ENCODE measurements around the gene ERAS.

The ERAS gene

DNA sequence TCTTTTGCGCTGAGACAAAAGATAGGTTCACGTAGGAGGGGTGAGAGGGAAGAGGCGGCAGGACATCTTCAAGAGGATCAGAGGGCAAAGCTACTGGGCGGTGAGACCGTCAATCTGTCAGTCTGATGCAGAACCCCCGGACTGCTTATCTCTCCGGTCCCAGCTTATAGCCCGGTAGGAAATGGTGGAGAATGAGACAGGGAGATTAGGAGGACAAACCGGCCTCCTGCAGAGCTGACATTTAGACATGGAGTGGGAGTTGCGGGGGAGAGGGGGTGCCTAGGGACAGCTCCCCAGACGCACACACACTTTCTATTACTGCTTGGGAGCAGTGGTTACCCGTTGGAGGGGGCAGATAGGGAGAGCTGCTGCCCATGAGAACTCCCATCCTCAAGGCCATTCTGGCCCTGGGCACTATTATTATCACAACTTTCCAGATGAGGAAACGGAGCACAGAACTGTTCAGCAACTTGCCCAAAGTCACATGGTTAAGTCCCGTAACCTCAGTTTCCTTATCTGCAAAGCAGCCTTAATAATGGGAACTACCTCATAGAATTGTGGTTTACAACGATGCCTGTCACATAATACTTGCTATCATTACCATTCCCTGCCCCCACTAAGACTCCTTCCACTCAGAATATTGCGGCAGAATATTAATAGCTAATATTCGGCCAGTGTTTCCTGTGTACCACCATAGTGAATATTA lies 25.6 kb upstream of the ERAS start:
- Histone ChIP-seq H3K27ac (peak overlapping the region; percentile 85 to 86), H3K36me3 (peaks cover 0 to 12% (median 0%) of the 10 kb centered on the region in 3 donors), H3K4me1 (peaks cover 0 to 8% (median 0%) of the 10 kb centered on the region in 4 donors), H3K4me3 (peak overlapping the region; percentile 61 to 65), H3K9me3 (no peaks in the 10 kb centered on the region), H3K27me3 (no peaks in the 10 kb centered on the region)
- DNase-seq, result no peak
- TF ChIP-seq, protein P1, sequence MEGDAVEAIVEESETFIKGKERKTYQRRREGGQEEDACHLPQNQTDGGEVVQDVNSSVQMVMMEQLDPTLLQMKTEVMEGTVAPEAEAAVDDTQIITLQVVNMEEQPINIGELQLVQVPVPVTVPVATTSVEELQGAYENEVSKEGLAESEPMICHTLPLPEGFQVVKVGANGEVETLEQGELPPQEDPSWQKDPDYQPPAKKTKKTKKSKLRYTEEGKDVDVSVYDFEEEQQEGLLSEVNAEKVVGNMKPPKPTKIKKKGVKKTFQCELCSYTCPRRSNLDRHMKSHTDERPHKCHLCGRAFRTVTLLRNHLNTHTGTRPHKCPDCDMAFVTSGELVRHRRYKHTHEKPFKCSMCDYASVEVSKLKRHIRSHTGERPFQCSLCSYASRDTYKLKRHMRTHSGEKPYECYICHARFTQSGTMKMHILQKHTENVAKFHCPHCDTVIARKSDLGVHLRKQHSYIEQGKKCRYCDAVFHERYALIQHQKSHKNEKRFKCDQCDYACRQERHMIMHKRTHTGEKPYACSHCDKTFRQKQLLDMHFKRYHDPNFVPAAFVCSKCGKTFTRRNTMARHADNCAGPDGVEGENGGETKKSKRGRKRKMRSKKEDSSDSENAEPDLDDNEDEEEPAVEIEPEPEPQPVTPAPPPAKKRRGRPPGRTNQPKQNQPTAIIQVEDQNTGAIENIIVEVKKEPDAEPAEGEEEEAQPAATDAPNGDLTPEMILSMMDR (IDR thresholded peaks at IDR 0.05), result no peak
- intact Hi-C loops (cut with DNase I; ENCODE audit: low total_unique reads), result loop anchor here (5.0 kb wide), 1 partner anchor 63 kb away; no protein-coding TSS in a partner anchor

DNA sequence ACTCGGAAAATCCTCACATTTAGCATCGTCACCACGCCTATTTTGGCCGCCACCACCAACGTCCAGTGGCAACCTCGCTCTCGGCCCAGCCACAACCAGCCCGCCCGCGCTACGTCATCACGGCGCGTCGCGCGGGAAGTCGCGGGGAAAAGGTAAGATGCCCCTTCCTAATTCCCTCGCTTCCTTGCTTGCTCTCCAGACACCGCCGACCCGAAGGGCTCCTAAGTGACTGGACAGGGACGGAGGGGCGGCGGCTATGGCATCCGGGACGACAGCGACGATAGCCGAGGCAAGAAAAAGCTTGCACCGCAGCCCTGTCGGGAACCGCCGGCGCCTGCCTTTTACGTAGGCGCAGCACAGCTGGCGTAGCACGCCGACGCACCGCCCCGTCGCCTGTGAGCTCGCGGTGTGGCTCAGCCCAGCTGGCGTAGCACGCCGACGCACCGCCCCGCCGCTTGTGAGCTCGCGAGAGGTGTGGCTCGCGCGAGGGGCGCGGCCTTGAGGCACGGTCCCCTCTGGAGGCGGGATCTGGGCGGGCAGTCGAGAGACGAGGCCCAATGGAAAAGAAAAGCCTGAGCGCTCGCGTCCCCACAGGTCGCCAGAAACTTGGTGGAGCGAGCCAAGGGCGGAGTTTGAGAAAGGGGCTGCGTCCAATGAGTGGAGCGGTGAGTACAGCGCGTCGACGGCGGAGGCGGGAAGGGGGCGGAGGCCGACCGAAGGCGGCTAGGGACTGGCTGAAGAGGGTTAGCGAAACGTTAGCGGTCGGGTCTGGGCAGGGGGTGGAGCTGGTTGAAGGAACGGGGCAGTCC lies 24.8 kb upstream of the ERAS start, which contains the start of gene HDAC6:
TSS of gene HDAC6 (plus strand) at position 788 of the 809 bp plus-strand sequence. CDS start 626 bp downstream, outside the sequence.
- TF ChIP-seq, protein P1 (IDR thresholded peaks at IDR 0.05), result no peak
- H3K27ac ChIP-seq, result peak within 1 kb of the TSS; percentile 93 to 95
- H3K9me3 ChIP-seq, result no peaks in the 10 kb centered on the region
- peaks cover 0 to 12% (median 0%) of the 10 kb centered on the region in 3 donors for H3K36me3 ChIP-seq
- H3K27me3 ChIP-seq, result no peaks in the 10 kb centered on the region
- peaks cover 0 to 8% (median 0%) of the 10 kb centered on the region in 4 donors for H3K4me1 ChIP-seq
- peak; percentile 96 to 99 for DNase-seq
- intact Hi-C loops (cut with DNase I; ENCODE audit: low total_unique reads), result loop anchor here (5.0 kb wide), 1 partner anchor 64 kb away; no protein-coding TSS in a partner anchor
- H3K4me3 ChIP-seq, result peak within 1 kb of the TSS; percentile 61 to 65

DNA sequence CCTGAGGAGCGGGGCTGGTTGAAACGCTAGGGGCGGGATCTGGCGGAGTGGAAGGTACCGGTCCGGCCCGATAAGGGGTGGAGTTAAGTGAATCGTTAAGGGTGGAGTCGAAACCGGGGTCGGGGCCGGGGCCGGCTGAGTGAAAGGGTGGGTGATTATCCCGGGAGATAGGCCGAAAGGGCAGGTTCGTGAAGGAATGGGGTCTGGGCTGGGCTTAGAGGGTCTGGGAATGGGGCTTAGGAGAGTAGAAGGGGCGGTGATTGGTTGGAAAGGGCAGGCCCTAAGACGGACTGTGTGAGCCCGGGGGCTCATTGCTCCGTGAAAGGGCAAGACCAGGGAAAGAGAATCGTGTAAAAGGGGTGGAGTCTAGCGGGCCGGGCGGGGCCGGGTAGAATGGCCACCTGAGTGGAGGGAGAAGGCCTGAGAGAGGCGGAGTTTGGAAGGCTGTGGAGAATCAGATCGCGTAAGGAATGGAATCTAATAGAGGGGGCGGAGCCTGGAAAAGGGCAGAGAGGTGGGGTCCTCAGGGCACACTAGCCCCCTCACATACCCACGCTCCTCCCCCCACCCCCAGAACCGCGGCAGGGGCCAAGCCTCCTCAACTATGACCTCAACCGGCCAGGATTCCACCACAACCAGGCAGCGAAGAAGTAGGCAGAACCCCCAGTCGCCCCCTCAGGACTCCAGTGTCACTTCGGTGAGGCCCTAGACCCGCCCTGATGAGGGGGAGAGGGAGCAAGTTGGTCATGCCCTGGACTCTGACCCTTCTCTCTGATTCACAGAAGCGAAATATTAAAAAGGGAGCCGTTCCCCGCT lies 24.0 kb upstream of the ERAS start:
- Histone ChIP-seq H3K9me3 (no peaks in the 10 kb centered on the region), H3K27ac (peak overlapping the region; percentile 93 to 95), H3K4me3 (peak overlapping the region; percentile 58 to 62), H3K4me1 (peaks cover 0 to 8% (median 0%) of the 10 kb centered on the region in 4 donors), H3K36me3 (peaks cover 0 to 12% (median 0%) of the 10 kb centered on the region in 3 donors), H3K27me3 (no peaks in the 10 kb centered on the region)
- intact Hi-C loops (cut with DNase I; ENCODE audit: low total_unique reads), result loop anchor here (5.0 kb wide), 1 partner anchor 65 kb away; no protein-coding TSS in a partner anchor
- peak; percentile 88 to 94 for DNase-seq
- TF ChIP-seq, protein P1 (IDR thresholded peaks at IDR 0.05), result peak in 1 of 2 experiments; percentile 11

DNA sequence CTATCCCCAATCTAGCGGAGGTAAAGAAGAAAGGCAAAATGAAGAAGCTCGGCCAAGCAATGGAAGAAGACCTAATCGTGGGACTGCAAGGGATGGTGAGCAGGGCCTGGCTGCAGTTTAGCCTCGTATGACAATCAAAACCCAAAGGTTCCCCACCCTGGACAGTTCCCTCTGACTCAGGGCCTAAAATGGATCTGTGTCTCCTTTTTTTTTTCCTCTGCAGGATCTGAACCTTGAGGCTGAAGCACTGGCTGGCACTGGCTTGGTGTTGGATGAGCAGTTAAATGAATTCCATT lies 23.5 kb upstream of the ERAS start:
- Histone ChIP-seq H3K9me3 (no peaks in the 10 kb centered on the region), H3K27ac (peak overlapping the region; percentile 93 to 95)
- intact Hi-C loops (cut with DNase I; ENCODE audit: low total_unique reads), result loop anchor here (5.0 kb wide), 1 partner anchor 66 kb away; no protein-coding TSS in a partner anchor

More for the DNA sequence above, 23.5 kb upstream of the ERAS start:
- TF ChIP-seq, protein P1 (IDR thresholded peaks at IDR 0.05), result no peak
- Histone ChIP-seq H3K36me3 (peaks cover 0 to 16% (median 0%) of the 10 kb centered on the region in 3 donors), H3K4me1 (peaks cover 0 to 8% (median 0%) of the 10 kb centered on the region in 4 donors), H3K4me3 (peak overlapping the region; percentile 58 to 62), H3K27me3 (no peaks in the 10 kb centered on the region)
- DNase-seq, result no peak
